RWPE1 (cell line): ENCODE data around the gene PAAF1.

Experiments
- CTCF ChIA-PET: fragments of 350-600 bp; sonication (Branson Sonifier 250); formaldehyde crosslinking; extraction: SDS; loops from one replicate; lab custom pipeline; 2021; lab: Yijun Ruan, JAX
- POLR2A ChIA-PET: fragments of 400-600 bp; formaldehyde crosslinking; extraction: SDS; loops from one replicate; lab custom pipeline; 2020; ENCODE audit warnings: antibody characterized with exemption; ENCODE audit not compliant: low non-redundant PET; lab: Yijun Ruan, JAX
- DNase-seq: peaks from one replicate; pipeline ENCODE4 v3.0.0; 2012; ENCODE audit warnings: low spot score
- H3K27ac ChIP-seq: fragments of 450-650 bp; 2 replicates; pipeline ENCODE4 v1.5.1; 2017
- CTCF ChIP-seq: fragments of 450-650 bp; conservative IDR thresholded peaks from 2 replicates; pipeline ENCODE4 v1.5.1; 2017; ENCODE audit warnings: low read depth, mild to moderate bottlenecking

The PAAF1 gene

GRCh38 chr11:73913472-73913871, 36.7 kb downstream of the PAAF1 start:
- no peak overlapping the region for H3K27ac ChIP-seq
- DNase-seq = no peak
- no peak for TF ChIP-seq CTCF
- ChIA-PET POLR2A (no interaction called here), CTCF (no interaction called here)

- DNase-seq = no peak
- no peak for TF ChIP-seq CTCF
- H3K27ac ChIP-seq = no peak overlapping the region
- CTCF ChIA-PET = interaction anchor here (0.7 kb wide), 1 partner anchor 553 kb away, joined by 3 read pairs; no protein-coding TSS in a partner anchor
- POLR2A ChIA-PET = no interaction called here
These were observed 37.5 kb downstream of the PAAF1 start for GRCh38 chr11:73914284-73914683.

GRCh38 chr11:73916435-73916834, 39.6 kb downstream of the PAAF1 start:
- DNase-seq = peak; percentile 30
- POLR2A ChIA-PET = no interaction called here
- CTCF ChIA-PET = no interaction called here
- no peak overlapping the region for H3K27ac ChIP-seq
- no peak for TF ChIP-seq CTCF

GRCh38 chr11:73921180-73921579, 44.4 kb downstream of the PAAF1 start:
- no peak for DNase-seq
- ChIA-PET POLR2A (interaction anchor here (1.1 kb wide), 1 partner anchor 133 kb away, joined by 3 read pairs; no protein-coding TSS in a partner anchor), CTCF (no interaction called here)
- H3K27ac ChIP-seq = no peak overlapping the region
- TF ChIP-seq CTCF = no peak

- DNase-seq = no peak
- H3K27ac ChIP-seq = peak overlapping the region; percentile 7; the same call in 1 of the 2 replicates
- CTCF ChIA-PET = interaction anchor here (0.7 kb wide), 1 partner anchor 22 kb away, joined by 11 read pairs; the partner anchor contains the start of gene DNAJB13
- no peak for TF ChIP-seq CTCF
- POLR2A ChIA-PET = no interaction called here
These were observed 52.6 kb downstream of the PAAF1 start for GRCh38 chr11:73929388-73929787.

- DNase-seq = peak; percentile 56
- POLR2A ChIA-PET = no interaction called here
- TF ChIP-seq CTCF = peak; percentile 30; the same call in 1 of the 2 replicates
- H3K27ac ChIP-seq = no peak overlapping the region
- CTCF ChIA-PET = interaction anchor here (0.6 to 1.1 kb wide), 9 partner anchors 10 to 998 kb away, joined by 3 to 10 read pairs (median 3); no protein-coding TSS in a partner anchor
These were observed 54.3 kb downstream of the PAAF1 start for GRCh38 chr11:73931039-73931645.
